H1 (cell line): Measurements from ENCODE around the gene TSFM. TPM values are rescaled to one million over a fixed set of nuclear protein-coding genes. Genes with fewer than 3 reads are reported as not detected.
A peak's percentile ranks its signal among the peaks of the same experiment; 100 is the strongest.

Source experiments
- CTCF ChIA-PET: fragments of 300-600 bp; sonication (Branson Sonifier 250); formaldehyde crosslinking; loops from one replicate; lab custom pipeline; 2021; ENCODE audit not compliant: partially characterized antibody; lab: Charles Lee
- POLR2A ChIA-PET: fragments of 300-600 bp; sonication (Branson Sonifier 250); formaldehyde crosslinking; loops from one replicate; lab custom pipeline; 2021; ENCODE audit warnings: inconsistent platforms; ENCODE audit not compliant: partially characterized antibody; lab: Charles Lee
- DNase-seq, 2 experiments: peaks; one replicate each; pipeline versions ENCODE4 v3.0.0 to v3.0.0-alpha.2; 2010 to 2022; ENCODE audit warnings: low spot score in 2 of 2, low read depth in 1 of 2, mixed read lengths in 1 of 2
- FAIRE-seq: peaks from 2 replicates; lab custom pipeline; 2011; peaks lifted over from hg19 to GRCh38; lab: Jason Lieb, UNC
- H2AFZ ChIP-seq: 2 replicates; pipeline ENCODE4 v1.8.1; 2012; ENCODE audit warnings: low read length, inconsistent platforms
- H2AK5ac ChIP-seq: 2 replicates; pipeline ENCODE4 v1.6.1; 2013; ENCODE audit warnings: low read depth, low read length
- H2BK120ac ChIP-seq: replicated peaks from 2 replicates; pipeline ENCODE3; 2013; ENCODE audit warnings: low read depth, low read length, inconsistent platforms
- H2BK12ac ChIP-seq: 2 replicates; pipeline ENCODE4 v1.6.1; 2013; ENCODE audit warnings: low read depth, low read length
- H2BK15ac ChIP-seq: 2 replicates; pipeline ENCODE4 v1.6.1; 2013; ENCODE audit warnings: low read length
- H2BK20ac ChIP-seq: 2 replicates; pipeline ENCODE4 v1.6.1; 2013; ENCODE audit warnings: low read length
- H2BK5ac ChIP-seq: 2 replicates; pipeline ENCODE4 v1.6.1; 2013; ENCODE audit warnings: low read depth, low read length
- H3K14ac ChIP-seq: 2 replicates; pipeline ENCODE4 v1.6.1; 2013; ENCODE audit warnings: inconsistent platforms; ENCODE audit not compliant: insufficient read length
- H3K18ac ChIP-seq: 2 replicates; pipeline ENCODE4 v1.6.1; 2013; ENCODE audit warnings: low read length; ENCODE audit errors: extremely low read depth
- H3K23ac ChIP-seq: 2 replicates; pipeline ENCODE4 v1.6.1; 2013; ENCODE audit warnings: inconsistent platforms; ENCODE audit not compliant: insufficient read length
- H3K23me2 ChIP-seq: 2 replicates; pipeline ENCODE4 v1.6.1; 2013; ENCODE audit warnings: low read depth, low read length
- H3K27ac ChIP-seq: 2 replicates; pipeline ENCODE4 v1.6.1; 2011; ENCODE audit warnings: low read depth, low read length, inconsistent platforms
- H3K27me3 ChIP-seq, 4 experiments: replicated peaks in 1 of 4; 1 replicate in 1 of 4; 2 replicates in 3 of 4; pipeline versions ENCODE4 v1.6.1 to v1.8.1; 2011 to 2013; ENCODE audit warnings: low read length in 3 of 4, mild to moderate bottlenecking in 3 of 4, inconsistent platforms in 2 of 4, mixed read lengths in 2 of 4, moderate library complexity in 1 of 4; ENCODE audit not compliant: control insufficient read depth in 3 of 4, insufficient read depth in 3 of 4; ENCODE audit errors: extremely low read depth in 1 of 4
- H3K36me3 ChIP-seq, 4 experiments: 2 replicates each; pipeline versions ENCODE4 v1.6.1 to v1.8.1; 2011 to 2013; ENCODE audit warnings: mild to moderate bottlenecking in 4 of 4, low read length in 3 of 4, moderate library complexity in 2 of 4, control low read depth in 1 of 4, inconsistent platforms in 1 of 4; ENCODE audit not compliant: insufficient read depth in 4 of 4, control insufficient read depth in 2 of 4
- H3K4ac ChIP-seq: replicated peaks from 2 replicates; pipeline ENCODE3; 2013; ENCODE audit warnings: low read length, low read depth, mixed read lengths, inconsistent platforms; ENCODE audit not compliant: insufficient read length
- H3K4me1 ChIP-seq, 4 experiments: replicated peaks in 1 of 4; 1 replicate in 1 of 4; 2 replicates in 3 of 4; pipeline versions ENCODE4 v1.6.1 to v1.8.1; 2011 to 2013; ENCODE audit warnings: low read length in 3 of 4, inconsistent platforms in 2 of 4, mixed read lengths in 1 of 4; ENCODE audit not compliant: insufficient read depth in 4 of 4, control insufficient read depth in 3 of 4
- H3K4me2 ChIP-seq, 2 experiments: 2 replicates each; pipeline versions ENCODE4 v1.6.1 to v1.8.1; 2011 to 2013; ENCODE audit warnings: low read depth in 2 of 2, low read length in 2 of 2, control low read depth in 1 of 2, inconsistent platforms in 1 of 2, mild to moderate bottlenecking in 1 of 2; ENCODE audit not compliant: insufficient read depth in 1 of 2
- H3K4me3 ChIP-seq, 4 experiments: fragments of 200-600, 300-600 bp in 1 of 4; sonication (generic), shearing (Covaris generic), sonication (Bioruptor Twin) in 1 of 4; 2 replicates each; pipeline versions ENCODE4 v1.5.1 to v1.8.1; 2011 to 2016; ENCODE audit warnings: low read length in 4 of 4, low read depth in 3 of 4, control low read depth in 2 of 4, inconsistent platforms in 2 of 4, mild to moderate bottlenecking in 2 of 4, mixed read lengths in 1 of 4, moderate library complexity in 1 of 4; ENCODE audit not compliant: insufficient read depth in 2 of 4; ENCODE audit errors: extremely low read depth in 1 of 4
- H3K56ac ChIP-seq: replicated peaks from 2 replicates; pipeline ENCODE3; 2013; ENCODE audit warnings: low read depth, mild to moderate bottlenecking, mixed read lengths, low read length, inconsistent platforms; ENCODE audit not compliant: insufficient read length
- H3K79me1 ChIP-seq: 2 replicates; pipeline ENCODE4 v1.6.1; 2013; ENCODE audit warnings: low read depth, low read length, control low read depth
- H3K79me2 ChIP-seq, 2 experiments: 2 replicates each; pipeline versions ENCODE4 v1.6.1 to v1.8.1; 2012 to 2013; ENCODE audit warnings: low read length in 2 of 2, mild to moderate bottlenecking in 2 of 2, inconsistent platforms in 1 of 2; ENCODE audit not compliant: insufficient read depth in 2 of 2, control insufficient read depth in 1 of 2
- H3K9ac ChIP-seq, 4 experiments: replicated peaks in 1 of 4; 1 replicate in 1 of 4; 2 replicates in 3 of 4; pipeline versions ENCODE4 v1.6.1 to v1.8.1; 2011 to 2013; ENCODE audit warnings: low read depth in 3 of 4, low read length in 3 of 4, control low read depth in 2 of 4, mild to moderate bottlenecking in 2 of 4, moderate library complexity in 2 of 4, inconsistent platforms in 1 of 4; ENCODE audit errors: extremely low read depth in 1 of 4
- H3K9me3 ChIP-seq, 2 experiments: 2 replicates each; pipeline versions ENCODE4 v1.6.1 to v1.8.1; 2012 to 2013; ENCODE audit warnings: mild to moderate bottlenecking in 2 of 2, moderate library complexity in 2 of 2, control low read depth in 1 of 2, inconsistent platforms in 1 of 2, low read depth in 1 of 2, low read length in 1 of 2, mixed read lengths in 1 of 2; ENCODE audit not compliant: insufficient read depth in 2 of 2
- H4K20me1 ChIP-seq, 2 experiments: replicated peaks in 1 of 2; 2 replicates each; pipeline versions ENCODE3 to v1.8.1; 2011 to 2013; ENCODE audit warnings: inconsistent platforms in 2 of 2, low read length in 2 of 2, mild to moderate bottlenecking in 1 of 2; ENCODE audit not compliant: insufficient read depth in 2 of 2, control insufficient read depth in 1 of 2
- H4K5ac ChIP-seq: 2 replicates; pipeline ENCODE4 v1.6.1; 2013; ENCODE audit warnings: low read length, low read depth, mixed read lengths, inconsistent platforms; ENCODE audit not compliant: insufficient read length
- H4K8ac ChIP-seq: 2 replicates; pipeline ENCODE4 v1.8.0; 2013; ENCODE audit warnings: mild to moderate bottlenecking, moderate library complexity, low read length, inconsistent platforms; ENCODE audit not compliant: insufficient read depth; ENCODE audit errors: extremely low read depth
- H4K91ac ChIP-seq: replicated peaks from 2 replicates; pipeline ENCODE3; 2013; ENCODE audit warnings: low read length, mixed read lengths, inconsistent platforms; ENCODE audit not compliant: insufficient read length
- CTCF ChIP-seq, 3 experiments: IDR thresholded peaks; 1 replicate in 2 of 3; 2 replicates in 1 of 3; pipeline versions ENCODE4 v1.5.1 to v1.6.1; 2011; ENCODE audit warnings: low read length in 3 of 3, mild to moderate bottlenecking in 3 of 3, inconsistent platforms in 2 of 3, low read depth in 1 of 3, moderate library complexity in 1 of 3; ENCODE audit not compliant: insufficient read depth in 1 of 3; ENCODE audit errors: control extremely low read depth in 1 of 3
- RAD21 ChIP-seq, 2 experiments: IDR thresholded peaks in 1 of 2; conservative IDR thresholded peaks in 1 of 2; 2 replicates each; pipeline ENCODE4 v1.6.1; 2011; ENCODE audit warnings: low read depth in 2 of 2, low read length in 2 of 2, improper control_type of control experiment in 1 of 2, inconsistent platforms in 1 of 2, mild to moderate bottlenecking in 1 of 2, moderate library complexity in 1 of 2
- SUZ12 ChIP-seq: fragments of 200-600 bp; sonication (generic); IDR thresholded peaks from 2 replicates; pipeline ENCODE4 v1.6.1; 2012; ENCODE audit warnings: mild to moderate bottlenecking, inconsistent platforms, low read length, moderate library complexity, mixed read lengths
- WGBS, 2 experiments: shearing (Covaris generic) in 1 of 2; methylation state at CpG; one replicate each; pipeline versions ENCODE4 v1.1.6 to v1.1.7; 2013 to 2015; ENCODE audit warnings: low lambda C conversion rate in 2 of 2, mixed read lengths in 2 of 2, inconsistent platforms in 1 of 2, low coverage in 1 of 2, missing lambda C conversion rate in 1 of 2; ENCODE audit not compliant: insufficient replicate concordance in 2 of 2, insufficient coverage in 1 of 2, insufficient read length in 1 of 2; ENCODE audit errors: extremely low coverage in 1 of 2, missing lambda C conversion rate in 1 of 2; 5-methylcytosine and 5-hydroxymethylcytosine counted together
- polyA plus RNA-seq, 7 experiments: library from polyadenylated mRNA; depleted of rRNA in 3 of 7; stranded (reverse) in 5 of 7; unstranded in 2 of 7; fragments of >200 nt in 5 of 7; fragments of 200-250 nt in 2 of 7; gene quantifications; 1 replicate in 5 of 7; 2 replicates in 1 of 7; 4 replicates in 1 of 7; pipeline versions ENCODE4 v1.2.1 to v1.2.3, GENCODE V29; 2011 to 2013; ENCODE audit warnings: missing spikeins in 2 of 7, mixed read lengths in 2 of 7
- total RNA-seq: library from RNA; stranded (reverse); fragmentation: NEBNext Ultra II Directional; extraction: Animal tissue kit (Norgen Biotek cat#: 25700); gene quantifications from 2 replicates; pipeline ENCODE4 v1.2.1, GENCODE V29; 2021

Gene TSFM
- total and polyA plus RNA-seq, 2 of the 8 experiments (the other 6 are each of a cell fraction or from before 2014, with no cell fraction given): 17.4 to 49.8 TPM

- Histone ChIP-seq H2BK12ac (peak overlapping the region; percentile 4; the same call in 1 of the 2 replicates), H3K56ac (no peak overlapping the region), H3K4me2 (peak overlapping the region in 1 of 2 experiments; percentile 23; a peak in 3 of 4 replicates), H3K18ac (no peak overlapping the region), H3K23me2 (peaks cover 6% of the 10 kb centered on the region), H3K79me2 (no peaks in the 10 kb centered on the region), H3K27ac (no peak overlapping the region), H2BK15ac (peak overlapping the region; percentile 76; the same call in 1 of the 2 replicates), H3K4ac (no peak overlapping the region), H4K5ac (peak overlapping the region; percentile 25), H3K9me3 (no peaks in the 10 kb centered on the region; a peak in 1 of 4 replicates), H3K79me1 (peaks cover 6% of the 10 kb centered on the region), H3K4me1 (peaks cover 0 to 21% (median 9%) of the 10 kb centered on the region in 4 experiments; a peak in 6 of 7 replicates), H2BK120ac (no peak overlapping the region), H2BK20ac (no peak overlapping the region), H4K8ac (no peak overlapping the region), H3K27me3 (peaks cover 26 to 47% (median 43%) of the 10 kb centered on the region in 4 experiments), H4K91ac (no peak overlapping the region), H2AK5ac (no peak overlapping the region), H2BK5ac (0 out of 2 replicates have a peak overlapping the region, but pooled peaks have one; percentile 6), H3K9ac (no peak overlapping the region), H3K14ac (no peak overlapping the region), H3K36me3 (peaks cover 0 to 17% (median 12%) of the 10 kb centered on the region in 4 experiments; a peak in 7 of 8 replicates), H3K23ac (no peak overlapping the region)
- FAIRE-seq (no peak), DNase-seq (no peak)
- CTCF ChIA-PET: interaction anchor here (0.6 to 11.2 kb wide), 14 partner anchors 8 to 222 kb away, joined by 3 to 149 read pairs (median 4); partner anchors contain the start of genes ARHGEF25, DDIT3 and OS9
- WGBS, 2 experiments: 68% methylated on average over 12 of the region's 14 CpGs; no CpG with 5 or more reads in 1 of the 2 experiments
- POLR2A ChIA-PET: interaction anchor here (1.2 to 4.4 kb wide), 7 partner anchors 8 to 134 kb away, joined by 3 to 35 read pairs (median 4); partner anchors contain the start of genes CDK4, CYP27B1, EEF1AKMT3 and METTL1
- TF ChIP-seq SUZ12 (no peak), RAD21 (IDR thresholded peaks at IDR 0.05 in 1 of 2, conservative IDR thresholded peaks at IDR 0.05 in 1 of 2; ENCODE audit: low read depth in 2 of 2, low read length in 2 of 2) (peak; percentile 26 to 49; a peak in 2 of 4 replicates), CTCF (IDR thresholded peaks at IDR 0.05; ENCODE audit: control extremely low read depth in 1 of 3, insufficient read depth in 1 of 3, low read depth in 1 of 3, low read length in 3 of 3) (peak; percentile 32 to 62 (median 52); a peak in 3 of 4 replicates)
- TF ChIP-seq, all 59 proteins: peak for 2
- H4K20me1 ChIP-seq: peaks cover 0 to 2% of the 10 kb centered on the region in 2 experiments
- H2AFZ ChIP-seq: no peak overlapping the region
- no peak overlapping the region for H3K4me3 ChIP-seq
These were observed 40.5 kb upstream of the TSFM start for GRCh38 chr12:57741844-57742738.
